Measurements from ENCODE around the gene SETD2.

GRCh38 chr3:47000198-47000815 is 163.6 kb downstream of the SETD2 start:
- TF ChIP-seq CTCF (conservative IDR thresholded peaks at IDR 0.05; ENCODE audit: low read depth in 2 of 2) (no peak), JUNB (IDR thresholded peaks at IDR 0.05; ENCODE audit: unreplicated experiment) (no peak), POLR2AphosphoS5 (IDR thresholded peaks at IDR 0.05; ENCODE audit: low read depth) (no peak), EZH2phosphoT487 (IDR thresholded peaks at IDR 0.05; ENCODE audit: unreplicated experiment) (no peak), EZH2 (IDR thresholded peaks at IDR 0.05; ENCODE audit: low read depth, unreplicated experiment) (no peak)

Data from GM23338 (cell line).